Measurements from ENCODE around the gene RXRB. TPM values are rescaled to one million over a fixed set of nuclear protein-coding genes. Genes with fewer than 3 reads are reported as not detected.

RXRB gene
- total and polyA plus RNA-seq, 2 of the 8 experiments (the other 6 are each of a cell fraction or from before 2014, with no cell fraction given): 13.0 to 18.1 TPM

GRCh38 chr6:33241968-33242367 lies 41.5 kb upstream of the RXRB start:
- Histone ChIP-seq H3K9me3 (ENCODE audit: insufficient read depth in 2 of 2, low read depth in 1 of 2, low read length in 1 of 2) (no peaks in the 10 kb centered on the region), H3K4me2 (ENCODE audit: insufficient read depth in 1 of 2, low read depth in 2 of 2, low read length in 2 of 2) (no peak overlapping the region), H3K23ac (ENCODE audit: insufficient read length) (no peak overlapping the region), H4K20me1 (replicated peaks in 1 of 2; ENCODE audit: control insufficient read depth in 1 of 2, insufficient read depth in 2 of 2, low read length in 2 of 2) (no peaks in the 10 kb centered on the region), H2BK12ac (ENCODE audit: low read depth, low read length) (no peak overlapping the region), H2AK5ac (ENCODE audit: low read depth, low read length) (no peak overlapping the region), H4K8ac (ENCODE audit: extremely low read depth, insufficient read depth, low read length) (no peak overlapping the region), H2BK15ac (ENCODE audit: low read length) (no peak overlapping the region), H3K23me2 (ENCODE audit: low read depth, low read length) (no peaks in the 10 kb centered on the region; the same call in 1 of the 2 replicates), H2BK120ac (replicated peaks; ENCODE audit: low read depth, low read length) (no peak overlapping the region), H4K91ac (replicated peaks; ENCODE audit: insufficient read length, low read length) (no peak overlapping the region), H3K4me1 (replicated peaks in 1 of 4; ENCODE audit: control insufficient read depth in 3 of 4, insufficient read depth in 4 of 4, low read length in 3 of 4) (no peaks in the 10 kb centered on the region), H3K36me3 (ENCODE audit: control insufficient read depth in 2 of 4, insufficient read depth in 4 of 4, low read length in 3 of 4) (no peaks in the 10 kb centered on the region), H2BK20ac (ENCODE audit: low read length) (no peak overlapping the region), H3K56ac (replicated peaks; ENCODE audit: insufficient read length, low read depth, low read length) (no peak overlapping the region), H3K18ac (ENCODE audit: extremely low read depth, low read length) (no peak overlapping the region), H2BK5ac (ENCODE audit: low read depth, low read length) (no peak overlapping the region), H3K79me2 (ENCODE audit: control insufficient read depth in 1 of 2, insufficient read depth in 2 of 2, low read length in 2 of 2) (no peaks in the 10 kb centered on the region), H3K27me3 (replicated peaks in 1 of 4; ENCODE audit: control insufficient read depth in 3 of 4, extremely low read depth in 1 of 4, insufficient read depth in 3 of 4, low read length in 3 of 4) (peaks cover 0 to 12% (median 2%) of the 10 kb centered on the region in 4 experiments; a peak in 4 of 7 replicates), H4K5ac (ENCODE audit: insufficient read length, low read depth, low read length) (no peak overlapping the region), H3K9ac (replicated peaks in 1 of 4; ENCODE audit: extremely low read depth in 1 of 4, low read depth in 3 of 4, low read length in 3 of 4) (no peak overlapping the region), H3K14ac (ENCODE audit: insufficient read length) (no peak overlapping the region), H3K27ac (ENCODE audit: low read depth, low read length) (no peak overlapping the region), H3K4ac (replicated peaks; ENCODE audit: insufficient read length, low read depth, low read length) (no peak overlapping the region), H3K79me1 (ENCODE audit: low read depth, low read length) (no peaks in the 10 kb centered on the region), H2AFZ (ENCODE audit: low read length) (no peak overlapping the region), H3K4me3 (ENCODE audit: extremely low read depth in 1 of 4, insufficient read depth in 2 of 4, low read depth in 3 of 4, low read length in 4 of 4) (no peak overlapping the region)
- ChIA-PET POLR2A (ENCODE audit: partially characterized antibody) (no interaction called here), CTCF (ENCODE audit: partially characterized antibody) (no interaction called here)
- 81% methylated on average over 3 of the region's 3 CpGs; no CpG with 5 or more reads in 1 of the 2 experiments for WGBS, 2 experiments (ENCODE audit: extremely low coverage in 1 of 2, insufficient coverage in 1 of 2, insufficient read length in 1 of 2, insufficient replicate concordance in 2 of 2, low coverage in 1 of 2, low lambda C conversion rate in 2 of 2, missing lambda C conversion rate in 1 of 2)
- DNase-seq (ENCODE audit: low read depth in 1 of 2, low spot score in 2 of 2) (no peak), FAIRE-seq (no peak)
- TF ChIP-seq USF2 (IDR thresholded peaks at IDR 0.05; ENCODE audit: low read length) (no peak), KDM1A (IDR thresholded peaks at IDR 0.05; ENCODE audit: borderline replicate concordance, low read length) (no peak), EZH2 (IDR thresholded peaks at IDR 0.05; ENCODE audit: low read depth, low read length, severe bottlenecking) (no peak), SP2 (IDR thresholded peaks at IDR 0.05; ENCODE audit: low read length) (no peak), KDM4A (IDR thresholded peaks at IDR 0.05; ENCODE audit: low read depth, low read length, severe bottlenecking) (no peak), RXRA (IDR thresholded peaks at IDR 0.05; ENCODE audit: insufficient read depth, low read depth, low read length) (no peak), CTBP2 (IDR thresholded peaks at IDR 0.05; ENCODE audit: borderline replicate concordance, insufficient read depth, insufficient read length, low read length) (no peak), MAFK (IDR thresholded peaks at IDR 0.05; ENCODE audit: low read depth, low read length) (no peak), SUZ12 (IDR thresholded peaks at IDR 0.05; ENCODE audit: low read length) (no peak), GABPA (IDR thresholded peaks at IDR 0.05; ENCODE audit: borderline replicate concordance, insufficient read depth, low read length) (no peak), CEBPB (IDR thresholded peaks at IDR 0.05; ENCODE audit: low read depth, low read length) (no peak), JUN (IDR thresholded peaks at IDR 0.05; ENCODE audit: low read depth, low read length) (no peak)
- TF ChIP-seq, protein P1, sequence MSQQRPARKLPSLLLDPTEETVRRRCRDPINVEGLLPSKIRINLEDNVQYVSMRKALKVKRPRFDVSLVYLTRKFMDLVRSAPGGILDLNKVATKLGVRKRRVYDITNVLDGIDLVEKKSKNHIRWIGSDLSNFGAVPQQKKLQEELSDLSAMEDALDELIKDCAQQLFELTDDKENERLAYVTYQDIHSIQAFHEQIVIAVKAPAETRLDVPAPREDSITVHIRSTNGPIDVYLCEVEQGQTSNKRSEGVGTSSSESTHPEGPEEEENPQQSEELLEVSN (IDR thresholded peaks at IDR 0.05): no peak

All from H1 (cell line).